Epithelial cell of proximal tubule (primary cell): ENCODE results near the gene SMAD3. TPM values are rescaled to one million over a fixed set of nuclear protein-coding genes. Genes with fewer than 3 reads are reported as not detected.

ENCODE experiments used
- DNase-seq: peaks from one replicate; pipeline ENCODE4 v3.0.0-alpha.2; 2011; ENCODE audit warnings: low read depth
- H3K4me3 ChIP-seq: 2 replicates; pipeline ENCODE4 v1.5.1; 2011; ENCODE audit warnings: low read depth, mild to moderate bottlenecking, low read length
- total RNA-seq: library from RNA; depleted of rRNA; stranded (reverse); fragments of >200 nt; gene quantifications from 2 replicates; pipeline ENCODE4 v1.2.3, GENCODE V29; 2015
- TF ChIP-seq, protein P1 (sequence below): conservative IDR thresholded peaks from 2 replicates; pipeline ENCODE4 v1.5.1; 2012; ENCODE audit warnings: low read depth, mild to moderate bottlenecking, low read length

Gene SMAD3
- total RNA-seq, 1 donor from 2014 or later, result 97.4 TPM

DNA sequence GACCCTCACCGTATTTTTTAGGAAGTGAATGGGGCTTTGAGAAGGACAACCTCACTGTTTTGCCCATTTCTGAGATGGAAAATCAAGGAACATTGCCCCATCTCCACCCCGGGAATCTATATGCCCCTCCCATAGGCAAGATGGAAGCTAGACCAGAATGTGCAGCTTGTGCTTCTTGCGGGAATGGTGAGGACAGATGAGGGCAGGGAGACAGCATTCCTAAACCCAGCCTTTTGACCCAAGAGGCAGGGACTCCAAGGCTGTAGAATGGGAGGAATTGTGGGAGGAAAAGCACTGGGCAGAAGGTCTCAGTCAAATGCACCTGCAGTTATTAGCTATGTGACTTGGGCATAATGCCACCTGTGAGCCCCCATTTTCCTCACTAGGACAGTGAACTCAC, 66.9 kb downstream of the SMAD3 start:
- TF ChIP-seq, protein P1, sequence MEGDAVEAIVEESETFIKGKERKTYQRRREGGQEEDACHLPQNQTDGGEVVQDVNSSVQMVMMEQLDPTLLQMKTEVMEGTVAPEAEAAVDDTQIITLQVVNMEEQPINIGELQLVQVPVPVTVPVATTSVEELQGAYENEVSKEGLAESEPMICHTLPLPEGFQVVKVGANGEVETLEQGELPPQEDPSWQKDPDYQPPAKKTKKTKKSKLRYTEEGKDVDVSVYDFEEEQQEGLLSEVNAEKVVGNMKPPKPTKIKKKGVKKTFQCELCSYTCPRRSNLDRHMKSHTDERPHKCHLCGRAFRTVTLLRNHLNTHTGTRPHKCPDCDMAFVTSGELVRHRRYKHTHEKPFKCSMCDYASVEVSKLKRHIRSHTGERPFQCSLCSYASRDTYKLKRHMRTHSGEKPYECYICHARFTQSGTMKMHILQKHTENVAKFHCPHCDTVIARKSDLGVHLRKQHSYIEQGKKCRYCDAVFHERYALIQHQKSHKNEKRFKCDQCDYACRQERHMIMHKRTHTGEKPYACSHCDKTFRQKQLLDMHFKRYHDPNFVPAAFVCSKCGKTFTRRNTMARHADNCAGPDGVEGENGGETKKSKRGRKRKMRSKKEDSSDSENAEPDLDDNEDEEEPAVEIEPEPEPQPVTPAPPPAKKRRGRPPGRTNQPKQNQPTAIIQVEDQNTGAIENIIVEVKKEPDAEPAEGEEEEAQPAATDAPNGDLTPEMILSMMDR, result no peak
- no peak overlapping the region for H3K4me3 ChIP-seq
- no peak for DNase-seq

DNA sequence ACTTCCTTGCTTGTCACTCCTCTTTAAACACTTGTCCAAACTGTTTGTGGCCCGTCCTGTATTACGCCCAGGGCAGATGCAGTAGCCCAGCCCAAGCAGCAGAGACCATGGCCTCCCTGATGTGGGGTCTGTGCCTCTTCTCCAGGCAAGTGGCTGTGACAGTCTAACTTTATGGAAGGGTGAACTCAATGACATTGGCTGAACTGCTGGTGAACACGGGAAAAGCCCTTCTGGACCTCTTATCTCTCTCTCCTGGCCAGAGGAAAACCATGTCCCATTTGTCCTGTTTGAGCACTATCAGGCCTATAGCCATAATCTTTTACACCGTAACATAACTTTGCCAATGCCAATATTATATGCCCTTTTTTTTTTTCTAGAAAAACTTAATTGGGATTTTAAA, 67.6 kb downstream of the SMAD3 start:
- DNase-seq, result no peak
- no peak overlapping the region for H3K4me3 ChIP-seq
- TF ChIP-seq, protein P1, result no peak

DNA sequence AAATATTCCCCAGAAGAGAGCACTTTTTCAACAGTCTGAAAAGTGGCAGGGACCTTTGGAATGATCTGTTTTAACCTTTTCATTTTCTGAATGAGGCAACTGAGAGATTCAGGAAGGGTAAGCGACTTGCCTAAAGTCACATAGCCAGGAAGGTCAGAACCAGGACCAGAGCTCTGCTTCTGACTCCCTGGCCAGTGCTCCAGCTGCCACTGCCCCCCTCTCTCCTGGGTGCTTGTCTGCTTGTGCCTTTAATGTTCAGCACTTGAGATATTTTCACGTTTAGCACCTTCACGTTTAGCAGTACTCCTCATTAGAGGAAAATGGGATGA, 68.3 kb downstream of the SMAD3 start:
- DNase-seq, result no peak
- H3K4me3 ChIP-seq, result no peak overlapping the region
- TF ChIP-seq, protein P1, result no peak

DNA sequence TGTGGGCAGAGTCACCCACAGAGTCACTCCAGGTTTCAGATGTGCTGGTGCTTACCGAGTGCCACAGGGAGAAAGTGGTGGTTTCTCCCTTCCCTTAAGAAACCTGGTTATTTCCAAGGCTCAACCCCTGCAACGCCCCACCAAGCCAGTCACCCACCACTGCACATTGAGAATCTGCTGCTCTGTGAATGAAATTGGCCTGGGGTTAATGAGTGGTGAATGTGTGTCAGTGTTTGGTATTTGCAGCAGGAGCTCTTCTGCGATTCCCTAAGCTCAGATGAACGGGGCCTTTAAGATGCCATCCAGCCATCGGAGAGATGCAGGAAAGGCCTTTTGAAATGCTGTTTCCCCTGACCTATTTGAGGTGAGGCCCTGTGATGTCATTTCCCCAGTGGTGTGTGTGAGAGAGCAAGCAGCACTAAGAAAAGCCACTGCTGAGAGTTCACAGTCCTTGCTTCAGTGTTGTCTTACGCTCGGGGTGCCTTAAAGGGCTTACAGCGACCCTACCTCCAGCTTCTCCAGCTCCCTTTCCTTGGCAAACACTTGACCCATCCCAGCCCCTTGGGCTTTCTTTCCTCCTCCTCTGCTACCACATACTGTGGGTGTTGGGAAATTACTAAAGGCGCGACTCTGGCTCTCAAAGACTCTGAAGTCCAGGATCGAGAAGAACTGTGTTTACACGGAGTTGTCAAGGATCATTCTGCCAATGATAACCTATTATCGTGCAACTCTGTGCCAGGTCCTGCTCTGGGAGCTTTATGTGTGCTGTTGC, 68.9 kb downstream of the SMAD3 start:
- peak overlapping the region; percentile 43 for H3K4me3 ChIP-seq
- TF ChIP-seq, protein P1, result no peak
- DNase-seq, result peak; percentile 99

DNA sequence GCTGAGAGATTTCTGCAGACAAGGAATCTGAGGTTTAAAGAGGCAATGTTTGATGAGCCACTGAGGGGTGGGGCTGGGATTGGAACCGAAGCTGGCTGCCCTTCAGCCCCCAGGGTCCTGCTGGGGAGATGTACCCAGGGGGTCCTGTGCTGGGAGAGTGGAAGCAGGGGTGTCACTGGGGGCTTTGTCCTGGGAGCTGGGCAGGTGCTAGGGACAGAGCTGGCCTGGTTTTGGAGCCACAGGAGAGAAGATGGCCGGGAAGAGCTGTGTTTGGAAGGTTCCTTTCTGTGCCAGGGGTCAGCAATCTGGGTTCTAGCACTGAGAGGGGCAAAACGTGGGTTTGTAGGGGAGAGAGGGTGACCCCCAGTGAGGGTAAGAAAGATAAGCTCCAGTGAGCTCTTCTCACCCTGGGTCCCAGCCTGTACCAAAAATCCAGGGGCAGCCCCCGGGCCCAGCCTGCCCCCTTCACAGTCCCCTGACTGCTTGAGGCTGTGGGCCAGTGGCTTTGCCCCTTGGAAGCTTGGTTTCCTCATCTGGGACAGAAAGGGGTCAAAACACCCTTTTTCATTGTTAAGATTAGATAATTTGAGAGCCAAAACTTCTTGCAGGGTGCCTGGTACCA, 69.6 kb downstream of the SMAD3 start:
- no peak for DNase-seq
- H3K4me3 ChIP-seq, result peak overlapping the region; percentile 43
- TF ChIP-seq, protein P1, result no peak

DNA sequence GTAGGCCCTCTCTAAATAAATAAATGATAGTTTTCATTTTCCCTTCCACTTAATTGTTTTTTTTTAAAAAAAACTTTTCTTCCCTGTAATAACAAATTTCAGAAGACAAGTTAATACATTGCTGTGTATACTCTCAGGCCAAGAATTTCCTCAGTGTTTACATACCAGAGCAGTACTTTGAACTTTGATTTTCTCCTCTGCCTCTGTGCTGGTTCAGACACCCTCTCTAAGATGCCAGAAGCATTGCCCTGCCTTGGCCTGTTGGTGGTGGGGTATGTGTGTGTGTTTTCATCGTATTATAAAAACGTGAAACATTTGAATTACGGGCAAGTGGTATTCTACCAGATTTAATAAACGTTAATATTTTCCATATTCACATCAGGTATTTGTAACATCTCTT, 70.1 kb downstream of the SMAD3 start:
- H3K4me3 ChIP-seq, result no peak overlapping the region
- TF ChIP-seq, protein P1, result no peak
- no peak for DNase-seq

DNA sequence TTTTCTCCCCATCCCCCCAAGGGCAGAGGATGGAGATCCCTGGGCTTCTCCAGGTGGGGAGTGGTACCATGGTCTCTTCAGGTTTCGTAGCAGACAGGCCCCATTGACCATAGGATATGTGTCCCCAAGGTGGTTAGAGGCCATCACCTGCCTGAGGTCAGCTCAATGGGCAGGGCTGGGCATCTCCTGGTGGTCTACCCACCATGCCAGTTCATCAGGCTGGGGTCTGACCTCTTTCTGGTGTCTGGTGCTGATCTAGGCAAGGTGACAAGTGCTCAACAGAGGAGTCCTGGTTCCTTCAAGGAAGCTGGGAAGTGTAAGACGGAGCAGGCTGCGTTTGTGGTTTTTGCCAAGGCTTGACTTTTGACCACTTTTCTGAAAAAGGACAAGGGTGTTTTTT, 71.4 kb downstream of the SMAD3 start:
- no peak overlapping the region for H3K4me3 ChIP-seq
- TF ChIP-seq, protein P1, result no peak
- no peak for DNase-seq
